ENCODE measurements around the gene SUPT4H1.

Gene SUPT4H1

DNA sequence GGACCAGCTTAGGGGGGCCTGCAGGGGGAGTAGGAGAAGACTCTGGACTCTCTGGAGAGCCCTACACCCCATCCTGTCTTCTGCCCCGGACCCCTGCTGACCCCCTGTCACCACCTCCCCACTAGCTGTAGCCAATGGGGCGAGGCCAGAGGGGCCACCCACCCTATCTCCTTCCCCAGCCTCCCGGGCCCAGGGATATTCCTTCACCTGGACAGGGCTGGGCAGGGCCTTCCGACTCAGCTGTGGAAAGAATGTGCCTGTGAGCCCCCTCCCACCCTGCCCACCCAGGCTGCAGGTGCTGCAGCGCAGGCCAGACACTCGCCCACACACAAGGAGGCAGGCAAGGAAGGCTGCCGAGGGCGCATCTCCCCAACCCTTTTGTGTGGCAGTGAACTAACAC lies 46.4 kb downstream of the SUPT4H1 start:
- no peak for DNase-seq (ENCODE audit: low read depth, low spot score)

DNA sequence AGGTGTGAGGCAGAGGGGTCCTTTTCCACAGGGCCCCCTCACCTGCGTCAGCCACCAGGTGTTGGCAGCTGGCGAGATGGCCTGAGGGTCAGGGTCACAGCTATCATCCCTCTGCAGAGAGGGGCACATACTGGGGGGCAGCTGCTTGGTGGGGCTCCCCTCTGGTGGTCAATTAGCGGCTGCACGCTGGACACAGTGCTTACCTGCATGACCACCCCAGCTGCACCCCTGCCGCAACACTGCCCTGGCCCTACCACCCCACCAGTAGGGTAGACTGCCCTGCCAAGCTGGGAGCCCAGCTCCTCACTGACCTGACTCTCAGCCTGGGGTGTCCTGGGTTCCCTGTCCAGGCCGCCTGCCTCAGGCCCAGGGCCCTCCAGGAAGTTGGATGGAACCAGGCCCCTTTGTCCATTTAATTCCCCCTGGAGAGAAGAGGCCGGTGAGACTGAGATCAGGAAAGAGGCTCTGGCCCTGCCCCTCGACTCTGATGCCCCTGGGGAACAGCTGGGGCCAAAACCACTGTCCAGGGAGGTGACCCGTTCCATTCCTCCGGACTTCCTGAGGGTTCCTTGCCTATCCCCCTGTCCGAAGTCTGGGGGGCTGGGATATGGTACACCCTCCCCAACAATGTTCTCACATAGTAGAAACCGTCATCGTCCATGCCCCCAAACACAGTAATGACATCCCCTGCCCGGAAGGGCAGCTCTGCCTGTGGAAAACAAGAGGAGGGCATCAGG lies 47.1 kb downstream of the SUPT4H1 start:
- no peak for DNase-seq (ENCODE audit: low read depth, low spot score)

DNA sequence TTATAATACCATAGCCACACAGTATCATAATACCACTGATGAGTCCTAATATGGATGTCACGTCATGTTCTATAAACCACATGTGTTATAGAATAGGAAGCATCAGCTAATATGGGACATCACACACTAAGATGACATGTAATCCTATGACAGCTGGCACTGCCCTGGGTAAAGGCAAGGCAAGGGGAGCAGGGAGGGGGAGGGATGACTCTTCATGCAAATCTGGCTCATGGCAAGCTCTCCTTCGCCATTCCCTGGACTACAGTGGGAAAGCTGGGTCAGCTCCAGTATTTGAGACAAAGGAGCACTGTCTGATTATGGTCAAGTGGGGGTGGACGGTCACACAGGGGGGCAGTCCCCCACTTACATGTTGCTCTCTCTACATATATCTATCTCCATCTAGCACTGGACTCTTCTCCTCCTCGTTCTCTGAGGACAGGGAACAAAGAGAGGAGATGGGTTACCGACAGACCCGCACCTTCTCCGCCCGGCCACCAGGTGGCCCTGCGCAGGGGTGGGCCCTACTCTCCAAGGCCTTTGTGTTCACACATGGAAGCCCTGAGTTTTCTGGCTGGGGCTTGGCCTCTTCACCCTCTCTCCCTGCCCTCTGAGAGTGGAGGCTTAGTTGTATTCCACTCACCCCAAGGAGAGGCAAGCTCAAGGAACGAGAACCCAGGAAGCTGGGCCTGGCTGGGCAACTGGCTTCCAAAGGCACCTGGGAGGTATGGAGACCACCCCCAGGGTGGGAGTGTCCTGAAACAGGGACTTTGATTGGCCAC lies 47.8 kb downstream of the SUPT4H1 start:
- peak; percentile 86 for DNase-seq (ENCODE audit: low read depth, low spot score)

DNA sequence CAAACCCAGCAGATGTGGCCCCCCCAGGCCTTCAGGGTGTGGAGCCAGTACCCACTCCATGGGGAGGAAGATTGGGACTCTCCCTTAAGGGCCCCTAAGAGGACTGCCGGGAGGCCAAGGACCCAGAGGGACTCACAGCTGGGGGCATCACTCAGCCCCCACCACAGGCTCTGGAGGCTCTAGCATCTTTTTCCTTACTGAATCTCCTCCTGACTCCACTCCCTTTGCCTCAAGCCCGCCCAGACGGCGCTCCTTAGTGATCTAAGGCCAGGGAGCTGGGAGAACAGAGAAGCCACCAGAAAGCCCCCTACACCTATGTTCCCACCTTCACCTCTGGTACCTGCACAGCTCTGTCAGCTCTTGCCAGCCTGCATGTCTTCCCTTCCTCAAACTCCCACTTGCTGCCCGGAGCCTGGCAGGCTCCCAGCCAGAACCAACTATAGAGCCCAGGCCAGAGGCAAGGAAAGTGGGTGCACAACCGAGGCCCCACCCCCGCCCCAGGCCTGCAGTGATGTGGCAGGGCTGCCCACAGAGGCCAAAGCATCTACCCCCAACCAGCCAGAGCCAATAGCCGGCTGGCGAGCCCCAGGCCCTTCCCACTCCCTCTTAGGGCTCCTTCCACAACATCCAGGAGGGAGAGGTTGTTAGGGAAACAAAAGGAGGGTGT lies 48.9 kb downstream of the SUPT4H1 start:
- DNase-seq (ENCODE audit: low read depth, low spot score), result no peak

DNA sequence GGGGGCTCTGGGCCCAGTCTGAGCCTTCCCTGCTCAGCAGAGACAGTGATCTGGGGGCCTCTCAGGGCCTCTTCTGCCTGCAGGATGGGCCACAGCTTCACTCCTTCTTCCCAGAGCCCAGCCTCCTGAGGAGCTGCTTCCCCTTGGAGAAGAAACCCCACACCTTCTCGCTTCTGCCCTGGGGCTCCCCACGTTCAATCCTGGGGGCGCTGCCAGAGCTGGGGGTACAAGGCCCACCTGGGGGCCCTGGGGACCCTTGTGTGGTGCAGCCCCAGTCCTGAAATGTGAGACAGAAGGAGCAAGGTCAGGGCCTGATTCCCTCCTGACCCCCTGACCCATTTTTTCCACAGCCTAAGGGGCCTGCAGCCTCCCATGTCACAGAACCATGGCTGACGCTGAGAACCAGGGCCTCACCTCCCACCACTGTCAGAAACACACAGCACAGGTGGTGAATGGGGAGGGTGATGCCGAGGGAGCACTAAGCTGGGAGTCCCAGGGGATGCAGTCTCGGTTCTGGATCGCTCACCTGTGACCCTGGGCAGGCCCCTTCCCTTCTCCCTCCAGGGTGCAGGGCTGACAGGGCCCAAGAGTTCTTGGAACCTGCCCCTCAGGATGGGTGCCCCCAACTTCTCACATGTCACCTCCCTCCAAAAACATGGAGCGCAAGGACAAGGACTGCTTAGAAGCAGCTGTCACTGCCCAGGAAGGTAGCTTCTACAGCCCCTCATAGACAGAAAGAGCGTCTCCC lies 49.7 kb downstream of the SUPT4H1 start:
- no peak for DNase-seq (ENCODE audit: low read depth, low spot score)

DNA sequence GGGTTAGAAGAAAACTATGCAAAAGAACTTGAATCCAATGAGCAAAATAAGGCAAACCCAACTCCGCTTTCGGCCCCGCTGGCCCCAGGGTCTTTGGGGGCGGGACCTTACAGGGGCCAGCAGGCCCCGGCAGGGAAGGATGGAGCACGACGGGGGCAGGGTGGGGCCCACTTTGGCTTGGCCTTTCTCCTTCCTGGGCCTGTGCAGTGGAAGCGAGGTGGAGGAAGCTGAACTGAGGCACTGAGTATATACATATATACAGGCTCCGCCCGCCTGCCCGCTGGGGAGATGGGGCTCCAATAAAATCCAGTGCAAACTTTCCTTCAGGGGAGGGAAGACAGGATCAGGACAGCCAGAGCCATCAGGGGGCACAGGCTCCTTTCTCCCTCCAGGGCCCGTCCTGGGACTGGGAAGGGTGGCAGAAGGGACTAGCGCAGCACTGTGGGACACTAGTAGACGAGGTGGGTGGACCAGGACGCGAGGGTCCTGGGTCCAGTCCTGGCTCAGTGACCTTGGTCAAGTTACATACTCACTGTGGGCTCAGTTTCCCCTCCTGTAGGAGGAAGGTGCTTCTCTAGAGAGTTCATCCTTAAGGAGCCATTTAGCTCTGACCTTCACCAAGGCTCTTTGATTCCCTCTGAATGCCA lies 50.4 kb downstream of the SUPT4H1 start:
- DNase-seq (ENCODE audit: low read depth, low spot score), result no peak

DNA sequence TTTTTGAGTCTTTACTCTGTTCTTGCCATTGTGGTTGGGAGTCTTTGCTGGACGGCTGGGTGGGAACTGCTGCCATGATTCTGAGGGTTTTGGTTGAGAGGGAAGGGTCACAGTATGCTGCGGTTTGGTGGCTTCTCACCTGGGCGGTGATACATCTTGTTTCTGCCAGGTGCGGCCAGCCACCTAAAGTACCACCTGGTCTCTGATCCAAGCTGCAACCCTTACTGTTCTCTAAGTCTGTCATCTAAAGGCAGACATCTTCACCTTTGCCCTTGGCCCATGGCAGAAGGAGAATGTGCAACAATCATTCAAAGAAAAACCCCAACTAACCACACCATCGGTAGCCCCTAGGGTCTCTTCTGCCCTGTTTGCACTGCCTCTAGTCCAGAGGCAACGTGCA lies 51.7 kb downstream of the SUPT4H1 start:
- DNase-seq (ENCODE audit: low read depth, low spot score), result no peak
